ENCODE results near the gene GCNT2. TPM values are rescaled to one million over a fixed set of nuclear protein-coding genes. Genes with fewer than 3 reads are reported as not detected.
"Not testable (repeated sequence)": the region's sequence is repeated elsewhere in the genome, so short reads cannot be mapped to it uniquely, and the experiment has no call there.

The GCNT2 gene
- total RNA-seq, 1 experiment from 2014 or later: 0.63 TPM

- TF ChIP-seq, protein P1, sequence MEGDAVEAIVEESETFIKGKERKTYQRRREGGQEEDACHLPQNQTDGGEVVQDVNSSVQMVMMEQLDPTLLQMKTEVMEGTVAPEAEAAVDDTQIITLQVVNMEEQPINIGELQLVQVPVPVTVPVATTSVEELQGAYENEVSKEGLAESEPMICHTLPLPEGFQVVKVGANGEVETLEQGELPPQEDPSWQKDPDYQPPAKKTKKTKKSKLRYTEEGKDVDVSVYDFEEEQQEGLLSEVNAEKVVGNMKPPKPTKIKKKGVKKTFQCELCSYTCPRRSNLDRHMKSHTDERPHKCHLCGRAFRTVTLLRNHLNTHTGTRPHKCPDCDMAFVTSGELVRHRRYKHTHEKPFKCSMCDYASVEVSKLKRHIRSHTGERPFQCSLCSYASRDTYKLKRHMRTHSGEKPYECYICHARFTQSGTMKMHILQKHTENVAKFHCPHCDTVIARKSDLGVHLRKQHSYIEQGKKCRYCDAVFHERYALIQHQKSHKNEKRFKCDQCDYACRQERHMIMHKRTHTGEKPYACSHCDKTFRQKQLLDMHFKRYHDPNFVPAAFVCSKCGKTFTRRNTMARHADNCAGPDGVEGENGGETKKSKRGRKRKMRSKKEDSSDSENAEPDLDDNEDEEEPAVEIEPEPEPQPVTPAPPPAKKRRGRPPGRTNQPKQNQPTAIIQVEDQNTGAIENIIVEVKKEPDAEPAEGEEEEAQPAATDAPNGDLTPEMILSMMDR (IDR thresholded peaks at IDR 0.05; ENCODE audit: unreplicated experiment): no peak
- Mint-ChIP-seq H3K4me3 (ENCODE audit: unreplicated experiment) (no peak overlapping the region), H3K4me1 (ENCODE audit: insufficient read depth, unreplicated experiment) (no peaks in the 10 kb centered on the region), H3K36me3 (ENCODE audit: insufficient read depth, unreplicated experiment) (peaks cover 4% of the 10 kb centered on the region), H3K27ac (ENCODE audit: low read depth, unreplicated experiment) (no peak overlapping the region), H3K9me3 (ENCODE audit: unreplicated experiment) (peaks cover 7% of the 10 kb centered on the region), H3K27me3 (ENCODE audit: insufficient read depth, unreplicated experiment) (no peaks in the 10 kb centered on the region)
- ChIA-PET CTCF (interaction anchor here (1.1 to 1.5 kb wide), 4 partner anchors 13 to 311 kb away, joined by 3 to 8 read pairs (median 5); no protein-coding TSS in a partner anchor), POLR2A (interaction anchor here (0.6 kb wide), 1 partner anchor 1232 kb away, joined by 3 read pairs; no protein-coding TSS in a partner anchor)
- DNase-seq (ENCODE audit: unreplicated experiment): no peak
- no TSS peak for BruUV-seq (replicated peaks)
- intact Hi-C loops (cut with micrococcal nuclease): no loop called here
These were observed 29.7 kb upstream of the GCNT2 start for GRCh38 chr6:10491463-10491862.

DNA sequence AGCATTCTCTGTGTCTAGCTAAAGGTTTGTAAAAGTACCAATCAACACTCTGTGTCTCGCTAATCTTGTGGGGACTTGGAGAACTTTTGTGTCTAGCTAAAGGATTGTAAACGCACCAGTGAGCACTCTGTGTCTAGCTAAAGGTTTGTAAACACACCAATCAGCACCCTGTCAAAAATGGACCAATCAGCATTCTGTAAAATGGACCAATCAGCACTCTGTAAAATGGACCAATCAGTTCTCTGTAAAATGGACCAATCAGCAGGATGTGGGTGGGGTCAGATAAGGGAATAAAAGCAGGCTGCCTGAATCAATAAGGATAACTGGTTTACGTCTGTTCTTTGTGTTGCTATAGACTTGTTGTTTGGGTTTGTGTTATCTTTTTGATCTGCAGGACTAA, 29.2 kb upstream of the GCNT2 start:
- H3K27me3 Mint-ChIP-seq (ENCODE audit: insufficient read depth, unreplicated experiment); H3K9me3 Mint-ChIP-seq (ENCODE audit: unreplicated experiment); H3K36me3 Mint-ChIP-seq (ENCODE audit: insufficient read depth, unreplicated experiment); DNase-seq (ENCODE audit: unreplicated experiment); H3K4me3 Mint-ChIP-seq (ENCODE audit: unreplicated experiment); BruUV-seq (replicated peaks); H3K4me1 Mint-ChIP-seq (ENCODE audit: insufficient read depth, unreplicated experiment); intact Hi-C loops (cut with micrococcal nuclease); H3K27ac Mint-ChIP-seq (ENCODE audit: low read depth, unreplicated experiment): not testable (repeated sequence)
- CTCF ChIA-PET: interaction anchor here (0.7 to 1.5 kb wide), 5 partner anchors 13 to 310 kb away, joined by 3 to 8 read pairs (median 4); no protein-coding TSS in a partner anchor
- POLR2A ChIA-PET: interaction anchor here (0.6 kb wide), 1 partner anchor 1233 kb away, joined by 3 read pairs; no protein-coding TSS in a partner anchor

DNA sequence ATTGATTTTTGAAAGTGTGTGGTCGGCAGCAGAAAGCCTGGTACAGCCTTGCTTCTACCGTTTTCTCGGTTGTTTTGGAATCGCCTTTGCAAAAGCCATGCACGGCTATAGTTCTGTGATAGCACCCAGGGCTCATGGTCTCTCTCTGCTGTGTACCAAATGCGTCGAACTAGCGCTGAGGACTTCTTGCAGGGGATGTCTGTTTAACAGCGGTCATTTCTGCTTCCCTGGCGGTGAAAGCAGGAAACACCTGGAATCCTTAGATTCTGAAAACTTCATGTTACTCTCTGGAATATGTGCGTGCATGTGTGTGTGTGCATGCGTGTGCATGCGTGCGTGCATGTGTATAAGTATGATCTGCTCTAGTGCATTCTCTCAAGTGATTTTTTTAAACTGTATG, 26.1 kb upstream of the GCNT2 start:
- H3K4me3 Mint-ChIP-seq (ENCODE audit: unreplicated experiment): no peak overlapping the region
- no peak for DNase-seq (ENCODE audit: unreplicated experiment)
- intact Hi-C loops (cut with micrococcal nuclease): no loop called here
- H3K36me3 Mint-ChIP-seq (ENCODE audit: insufficient read depth, unreplicated experiment): no peaks in the 10 kb centered on the region
- H3K27me3 Mint-ChIP-seq (ENCODE audit: insufficient read depth, unreplicated experiment): no peaks in the 10 kb centered on the region
- no peak overlapping the region for H3K27ac Mint-ChIP-seq (ENCODE audit: low read depth, unreplicated experiment)
- TF ChIP-seq, protein P1 (IDR thresholded peaks at IDR 0.05; ENCODE audit: unreplicated experiment): no peak
- CTCF ChIA-PET: no interaction called here
- POLR2A ChIA-PET: no interaction called here
- H3K4me1 Mint-ChIP-seq (ENCODE audit: insufficient read depth, unreplicated experiment): no peaks in the 10 kb centered on the region
- H3K9me3 Mint-ChIP-seq (ENCODE audit: unreplicated experiment): peaks cover 7% of the 10 kb centered on the region
- no TSS peak for BruUV-seq (replicated peaks)

GRCh38 chr6:10505529-10505928, 15.6 kb upstream of the GCNT2 start:
- Mint-ChIP-seq H3K4me1 (ENCODE audit: insufficient read depth, unreplicated experiment) (no peaks in the 10 kb centered on the region), H3K9me3 (ENCODE audit: unreplicated experiment) (no peaks in the 10 kb centered on the region), H3K27me3 (ENCODE audit: insufficient read depth, unreplicated experiment) (no peaks in the 10 kb centered on the region), H3K4me3 (ENCODE audit: unreplicated experiment) (no peak overlapping the region), H3K36me3 (ENCODE audit: insufficient read depth, unreplicated experiment) (no peaks in the 10 kb centered on the region), H3K27ac (ENCODE audit: low read depth, unreplicated experiment) (no peak overlapping the region)
- TF ChIP-seq, protein P1 (IDR thresholded peaks at IDR 0.05; ENCODE audit: unreplicated experiment): no peak
- DNase-seq (ENCODE audit: unreplicated experiment): no peak
- ChIA-PET CTCF (interaction anchor here (0.9 to 2.4 kb wide), 2 partner anchors 157 to 297 kb away, joined by 3 to 9 read pairs; no protein-coding TSS in a partner anchor), POLR2A (interaction anchor here (0.6 kb wide), 1 partner anchor 252 kb away, joined by 3 read pairs; no protein-coding TSS in a partner anchor)
- BruUV-seq (replicated peaks): no TSS peak
- intact Hi-C loops (cut with micrococcal nuclease): no loop called here

Data from MCF 10A (cell line).